ENCODE results near the gene ZNF653. TPM values are rescaled to one million over a fixed set of nuclear protein-coding genes. Genes with fewer than 3 reads are reported as not detected.

ZNF653 gene, protein sequence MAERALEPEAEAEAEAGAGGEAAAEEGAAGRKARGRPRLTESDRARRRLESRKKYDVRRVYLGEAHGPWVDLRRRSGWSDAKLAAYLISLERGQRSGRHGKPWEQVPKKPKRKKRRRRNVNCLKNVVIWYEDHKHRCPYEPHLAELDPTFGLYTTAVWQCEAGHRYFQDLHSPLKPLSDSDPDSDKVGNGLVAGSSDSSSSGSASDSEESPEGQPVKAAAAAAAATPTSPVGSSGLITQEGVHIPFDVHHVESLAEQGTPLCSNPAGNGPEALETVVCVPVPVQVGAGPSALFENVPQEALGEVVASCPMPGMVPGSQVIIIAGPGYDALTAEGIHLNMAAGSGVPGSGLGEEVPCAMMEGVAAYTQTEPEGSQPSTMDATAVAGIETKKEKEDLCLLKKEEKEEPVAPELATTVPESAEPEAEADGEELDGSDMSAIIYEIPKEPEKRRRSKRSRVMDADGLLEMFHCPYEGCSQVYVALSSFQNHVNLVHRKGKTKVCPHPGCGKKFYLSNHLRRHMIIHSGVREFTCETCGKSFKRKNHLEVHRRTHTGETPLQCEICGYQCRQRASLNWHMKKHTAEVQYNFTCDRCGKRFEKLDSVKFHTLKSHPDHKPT
- 10 to 100 TPM in 2 of 3 donors, 1 to 10 TPM in 1; 9.9 to 15.4 (median 10.8) TPM for total RNA-seq
- total RNA-seq (2013), result 8.7 TPM

DNA sequence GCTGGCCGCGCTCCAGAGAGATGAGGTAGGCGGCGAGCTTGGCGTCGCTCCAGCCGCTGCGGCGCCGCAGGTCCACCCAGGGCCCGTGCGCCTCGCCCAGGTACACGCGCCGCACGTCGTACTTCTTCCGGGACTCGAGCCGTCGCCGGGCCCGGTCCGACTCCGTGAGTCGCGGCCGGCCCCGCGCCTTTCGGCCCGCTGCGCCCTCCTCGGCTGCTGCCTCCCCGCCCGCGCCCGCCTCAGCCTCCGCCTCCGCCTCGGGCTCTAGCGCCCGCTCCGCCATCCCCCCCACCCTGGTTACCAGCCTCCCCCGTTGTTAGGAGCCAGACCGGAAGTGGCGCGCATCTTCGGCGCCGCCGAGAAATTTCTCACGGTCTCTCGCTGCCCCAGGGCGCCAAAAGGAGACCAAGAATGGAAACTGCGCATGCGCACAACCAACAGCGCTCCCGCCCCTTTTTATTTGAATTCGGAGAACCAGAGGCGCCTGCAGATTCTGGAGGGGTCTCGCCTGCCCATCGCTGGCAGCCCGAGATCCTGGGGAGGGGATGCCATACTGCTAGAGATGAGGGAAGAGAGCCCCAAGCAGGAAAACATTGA lies at the start of gene ZNF653:
Gene ZNF653, minus strand, starts transcription at position 336 of the 597 bp plus-strand sequence. Its CDS starts 53 bp downstream, at position 283.
- ATAC-seq (peak; percentile 64 to 83 (median 68)), DNase-seq (peak; percentile 94 to 98)
- TF ChIP-seq, protein P1, sequence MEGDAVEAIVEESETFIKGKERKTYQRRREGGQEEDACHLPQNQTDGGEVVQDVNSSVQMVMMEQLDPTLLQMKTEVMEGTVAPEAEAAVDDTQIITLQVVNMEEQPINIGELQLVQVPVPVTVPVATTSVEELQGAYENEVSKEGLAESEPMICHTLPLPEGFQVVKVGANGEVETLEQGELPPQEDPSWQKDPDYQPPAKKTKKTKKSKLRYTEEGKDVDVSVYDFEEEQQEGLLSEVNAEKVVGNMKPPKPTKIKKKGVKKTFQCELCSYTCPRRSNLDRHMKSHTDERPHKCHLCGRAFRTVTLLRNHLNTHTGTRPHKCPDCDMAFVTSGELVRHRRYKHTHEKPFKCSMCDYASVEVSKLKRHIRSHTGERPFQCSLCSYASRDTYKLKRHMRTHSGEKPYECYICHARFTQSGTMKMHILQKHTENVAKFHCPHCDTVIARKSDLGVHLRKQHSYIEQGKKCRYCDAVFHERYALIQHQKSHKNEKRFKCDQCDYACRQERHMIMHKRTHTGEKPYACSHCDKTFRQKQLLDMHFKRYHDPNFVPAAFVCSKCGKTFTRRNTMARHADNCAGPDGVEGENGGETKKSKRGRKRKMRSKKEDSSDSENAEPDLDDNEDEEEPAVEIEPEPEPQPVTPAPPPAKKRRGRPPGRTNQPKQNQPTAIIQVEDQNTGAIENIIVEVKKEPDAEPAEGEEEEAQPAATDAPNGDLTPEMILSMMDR (IDR thresholded peaks at IDR 0.05), result no peak
- no peaks in the 10 kb centered on the region for H3K27me3 Mint-ChIP-seq (ENCODE audit: low read depth in 2 of 2)
- Histone ChIP-seq H3K4me1 (ENCODE audit: control insufficient read depth, insufficient read depth, low read length) (peaks cover 16% of the 10 kb centered on the region), H3K9me3 (ENCODE audit: control insufficient read depth, insufficient read depth, low read length) (no peaks in the 10 kb centered on the region), H3K36me3 (ENCODE audit: control insufficient read depth, insufficient read depth, low read length) (no peaks in the 10 kb centered on the region), H3K27ac (ENCODE audit: low read length) (peak within 1 kb of the TSS; percentile 78), H3K4me3 (ENCODE audit: low read length) (peak within 1 kb of the TSS; percentile 40), H3K27me3 (ENCODE audit: control insufficient read depth, insufficient read depth, low read length) (no peaks in the 10 kb centered on the region)
- H3K36me3 Mint-ChIP-seq, result no peaks in the 10 kb centered on the region
- H3K9me3 Mint-ChIP-seq, result no peaks in the 10 kb centered on the region
- H3K4me1 Mint-ChIP-seq, result peaks cover 15 to 16% of the 10 kb centered on the region in 2 donors
- intact Hi-C loops (cut with micrococcal nuclease), result loop anchor here (1.0 to 10.0 kb wide), 3 partner anchors 24 to 159 kb away; partner anchors contain the start of genes CCDC159, ECSIT, SWSAP1 and TMEM205
- peak within 1 kb of the TSS; percentile 95 for H3K4me3 Mint-ChIP-seq
- WGBS (ENCODE audit: insufficient coverage), result under 1% methylated on average over 65 of the region's 65 CpGs
- peak within 1 kb of the TSS; percentile 88 to 92 for H3K27ac Mint-ChIP-seq

DNA sequence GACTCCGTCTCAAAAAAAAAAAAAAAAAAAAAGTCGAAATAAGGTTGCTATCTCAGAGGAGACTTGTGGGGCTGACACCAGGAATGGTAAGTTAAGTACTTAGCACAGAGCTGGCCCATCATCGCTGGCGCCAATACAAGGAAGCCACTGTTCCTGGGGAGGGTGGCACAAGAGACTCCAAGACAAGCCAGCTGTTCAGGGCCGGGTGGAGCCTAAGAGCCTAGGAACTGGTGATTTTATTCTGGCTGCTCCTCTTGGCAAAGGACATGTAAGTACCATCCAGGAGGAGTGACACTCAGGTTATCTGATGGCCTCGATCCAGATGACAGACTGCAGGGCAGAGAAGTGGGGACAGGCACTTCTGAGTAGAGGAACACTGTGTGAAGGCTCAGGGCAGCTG lies 49.6 kb upstream of the ZNF653 start:
- Mint-ChIP-seq H3K27me3 (ENCODE audit: low read depth in 2 of 2) (no peaks in the 10 kb centered on the region), H3K36me3 (no peaks in the 10 kb centered on the region), H3K27ac (peak overlapping the region in 1 of 2 donors; percentile 4), H3K4me1 (peaks cover 25 to 37% of the 10 kb centered on the region in 2 donors), H3K9me3 (no peaks in the 10 kb centered on the region), H3K4me3 (peak overlapping the region; percentile 55)
- TF ChIP-seq, protein P1 (IDR thresholded peaks at IDR 0.05), result no peak
- Histone ChIP-seq H3K9me3 (ENCODE audit: control insufficient read depth, insufficient read depth, low read length) (no peaks in the 10 kb centered on the region), H3K27me3 (ENCODE audit: control insufficient read depth, insufficient read depth, low read length) (no peaks in the 10 kb centered on the region), H3K4me1 (ENCODE audit: control insufficient read depth, insufficient read depth, low read length) (peaks cover 36% of the 10 kb centered on the region), H3K36me3 (ENCODE audit: control insufficient read depth, insufficient read depth, low read length) (peaks cover 23% of the 10 kb centered on the region), H3K27ac (ENCODE audit: low read length) (no peak overlapping the region), H3K4me3 (ENCODE audit: low read length) (no peak overlapping the region)
- 95% methylated on average over 6 of the region's 6 CpGs for WGBS (ENCODE audit: insufficient coverage)
- DNase-seq (no peak), ATAC-seq (no peak)
- intact Hi-C loops (cut with micrococcal nuclease), result no loop called here

DNA sequence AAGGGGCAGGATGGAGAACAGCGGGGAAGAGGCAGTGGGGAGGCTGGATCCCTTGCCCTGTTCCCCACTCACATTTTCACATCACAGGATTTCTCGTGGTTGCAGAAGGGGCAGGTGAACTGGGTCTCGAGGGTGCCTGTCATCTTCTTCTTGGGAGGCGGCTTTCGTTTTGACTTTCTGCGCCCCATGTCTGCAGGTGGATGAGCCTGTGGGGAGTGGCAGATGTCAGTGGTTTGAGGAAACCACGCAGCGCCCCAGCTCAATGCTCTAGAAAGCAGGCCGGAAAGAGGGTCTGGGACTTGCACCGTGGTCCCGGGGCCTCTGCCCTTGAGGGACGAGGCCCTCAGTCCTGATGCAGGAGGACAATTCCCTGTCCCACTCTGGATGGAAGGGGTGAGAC lies 48.5 kb upstream of the ZNF653 start:
- TF ChIP-seq, protein P1 (IDR thresholded peaks at IDR 0.05), result no peak
- H3K4me1 Mint-ChIP-seq, result peaks cover 19 to 31% of the 10 kb centered on the region in 2 donors
- Histone ChIP-seq H3K36me3 (ENCODE audit: control insufficient read depth, insufficient read depth, low read length) (peaks cover 23% of the 10 kb centered on the region), H3K9me3 (ENCODE audit: control insufficient read depth, insufficient read depth, low read length) (no peaks in the 10 kb centered on the region), H3K4me1 (ENCODE audit: control insufficient read depth, insufficient read depth, low read length) (peaks cover 27% of the 10 kb centered on the region), H3K27ac (ENCODE audit: low read length) (peak overlapping the region; percentile 24), H3K27me3 (ENCODE audit: control insufficient read depth, insufficient read depth, low read length) (no peaks in the 10 kb centered on the region), H3K4me3 (ENCODE audit: low read length) (no peak overlapping the region)
- H3K9me3 Mint-ChIP-seq, result no peaks in the 10 kb centered on the region
- H3K27ac Mint-ChIP-seq, result no peak overlapping the region
- H3K4me3 Mint-ChIP-seq, result no peak overlapping the region
- DNase-seq (no peak), ATAC-seq (no peak)
- no peaks in the 10 kb centered on the region for H3K36me3 Mint-ChIP-seq
- intact Hi-C loops (cut with micrococcal nuclease), result no loop called here
- 55% methylated on average over 12 of the region's 12 CpGs for WGBS (ENCODE audit: insufficient coverage)
- no peaks in the 10 kb centered on the region for H3K27me3 Mint-ChIP-seq (ENCODE audit: low read depth in 2 of 2)
